K562 (cell line): ENCODE results near the gene DNAH1. TPM values are rescaled to one million over a fixed set of nuclear protein-coding genes. Genes with fewer than 3 reads are reported as not detected.

Experiments
- ATAC-seq: fragments of 200-7000 bp; cut with Tn5 transposase; 3 replicates; pipeline ENCODE4 v1.9.1; 2020; ENCODE audit warnings: moderate library complexity
- BruUV-seq: library from RNA; stranded (reverse); fragments of 400-500 nt; replicated peaks from 2 replicates; lab custom pipeline; 2021; lab: Mats Ljungman, UMichigan
- CTCF ChIA-PET: fragments of 300-600 bp; formaldehyde crosslinking; extraction: SDS; loops from one replicate; lab custom pipeline; 2021; ENCODE audit warnings: low intra/inter-chr PET ratio; lab: Yijun Ruan, JAX
- POLR2A ChIA-PET: fragments of 300-600, 350-650 bp; sonication (Branson Sonifier 250); formaldehyde crosslinking; extraction: SDS; loops from one replicate; lab custom pipeline; 2021; ENCODE audit warnings: antibody characterized with exemption, inconsistent platforms; lab: Yijun Ruan, JAX
- DNase-seq, 4 experiments: peaks; one replicate each; pipeline versions ENCODE4 v3.0.0 to v3.0.0-alpha.2; 2011 to 2018; ENCODE audit warnings: low spot score in 3 of 4, mixed read lengths in 3 of 4; ENCODE audit errors: extremely low read depth in 1 of 4
- FAIRE-seq: peaks from 2 replicates; lab custom pipeline; 2011; peaks lifted over from hg19 to GRCh38; lab: Jason Lieb, UNC
- H2AFZ ChIP-seq: 2 replicates; pipeline ENCODE4 v1.6.0; 2011; ENCODE audit warnings: low read depth, low read length, control low read depth, inconsistent platforms
- H3K27ac ChIP-seq: fragments of 200-600 bp; 3 replicates; pipeline ENCODE4 v1.8.0; 2011; ENCODE audit warnings: low read depth, mild to moderate bottlenecking, control low read depth, inconsistent platforms, low read length, moderate library complexity, mixed read lengths; ENCODE audit errors: extremely low read depth
- H3K27me3 ChIP-seq, 2 experiments: fragments of 300-600 bp in 1 of 2; 2 replicates in 1 of 2; 3 replicates in 1 of 2; pipeline versions ENCODE4 v1.6.0 to v1.8.0; 2011; ENCODE audit warnings: inconsistent platforms in 2 of 2, low read length in 2 of 2, mild to moderate bottlenecking in 1 of 2, mixed read lengths in 1 of 2, moderate library complexity in 1 of 2; ENCODE audit not compliant: control insufficient read depth in 2 of 2, insufficient read depth in 2 of 2
- H3K36me3 ChIP-seq: fragments of 300-600 bp; 3 replicates; pipeline ENCODE4 v1.8.0; 2011; ENCODE audit warnings: mild to moderate bottlenecking, low read length, inconsistent platforms; ENCODE audit not compliant: control insufficient read depth, insufficient read depth
- H3K4me1 ChIP-seq, 2 experiments: fragments of 200-600 bp in 1 of 2; replicated peaks in 1 of 2; 2 replicates in 1 of 2; 3 replicates in 1 of 2; pipeline versions ENCODE4 v1.5.1 to v1.8.0; 2011; ENCODE audit warnings: inconsistent platforms in 2 of 2, low read length in 2 of 2, mild to moderate bottlenecking in 1 of 2, mixed read lengths in 1 of 2, moderate library complexity in 1 of 2; ENCODE audit not compliant: control insufficient read depth in 2 of 2, insufficient read depth in 2 of 2
- H3K4me2 ChIP-seq: 2 replicates; pipeline ENCODE4 v1.6.1; 2011; ENCODE audit warnings: low read length, control low read depth, inconsistent platforms, mixed read lengths; ENCODE audit not compliant: insufficient read depth
- H3K4me3 ChIP-seq: fragments of 200-600 bp; sonication (generic), shearing (Covaris generic); 2 replicates; pipeline ENCODE4 v1.5.1; 2016; ENCODE audit warnings: control low read depth, inconsistent platforms
- H3K79me2 ChIP-seq: fragments of 200-600 bp; 3 replicates; pipeline ENCODE4 v1.8.0; 2011; ENCODE audit warnings: low read length, inconsistent platforms; ENCODE audit not compliant: control insufficient read depth, insufficient read depth
- H3K9ac ChIP-seq, 2 experiments: 2 replicates each; pipeline versions ENCODE4 v1.6.0 to v1.6.1; 2011; ENCODE audit warnings: low read depth in 2 of 2, low read length in 2 of 2, control low read depth in 1 of 2, inconsistent platforms in 1 of 2, mild to moderate bottlenecking in 1 of 2, mixed read lengths in 1 of 2; ENCODE audit not compliant: insufficient read depth in 1 of 2
- H3K9me1 ChIP-seq: one replicate; pipeline ENCODE4 v1.6.0; 2011; ENCODE audit warnings: inconsistent platforms, mild to moderate bottlenecking, low read length, moderate library complexity; ENCODE audit not compliant: control insufficient read depth, insufficient read depth
- H3K9me3 ChIP-seq: replicated peaks from 2 replicates; pipeline ENCODE4 v1.5.1; 2011; ENCODE audit warnings: low read depth, low read length, inconsistent platforms; ENCODE audit not compliant: control insufficient read depth, insufficient read depth
- H4K20me1 ChIP-seq: replicated peaks from 2 replicates; pipeline ENCODE4 v1.6.1; 2011; ENCODE audit warnings: low read length, inconsistent platforms, mixed read lengths; ENCODE audit not compliant: control insufficient read depth, insufficient read depth
- BDP1 ChIP-seq: IDR thresholded peaks from 3 replicates; pipeline ENCODE4 v1.6.1; 2011; ENCODE audit not compliant: insufficient read length, insufficient read depth
- CBX1 ChIP-seq: sonication (generic); IDR thresholded peaks from 2 replicates; pipeline ENCODE4 v1.6.1; 2016; ENCODE audit warnings: antibody characterized with exemption, low read depth, mild to moderate bottlenecking
- CBX8 ChIP-seq: fragments of 200-600 bp; sonication (generic); IDR thresholded peaks from 2 replicates; pipeline ENCODE4 v1.6.1; 2012; ENCODE audit warnings: borderline replicate concordance, mixed run types, low read depth, mild to moderate bottlenecking, moderate library complexity, mixed read lengths, low read length, control low read depth, inconsistent platforms; ENCODE audit not compliant: poor library complexity, severe bottlenecking; ENCODE audit errors: extremely low read depth
- DIDO1 ChIP-seq: fragments of 450-650 bp; IDR thresholded peaks from 2 replicates; pipeline ENCODE4 v1.6.1; 2016; ENCODE audit warnings: low read depth, missing biosample characterization, missing genetic modification characterization
- ERF ChIP-seq: fragments of 450-650 bp; formaldehyde crosslinking; IDR thresholded peaks from 2 replicates; pipeline ENCODE4 v1.4.0; 2020; ENCODE audit warnings: mild to moderate bottlenecking, mixed read lengths
- HNRNPK ChIP-seq: fragments of 200-400 bp; formaldehyde crosslinking; IDR thresholded peaks from one replicate; pipeline ENCODE4 v1.6.1; 2018; ENCODE audit warnings: mild to moderate bottlenecking, low read depth, low read length; ENCODE audit not compliant: poor library complexity, severe bottlenecking
- KDM2B ChIP-seq: fragments of 250-450 bp; sonication (Bioruptor Pico); IDR thresholded peaks from 2 replicates; pipeline ENCODE4 v1.8.0; 2021; ENCODE audit warnings: mild to moderate bottlenecking, moderate library complexity
- PTRF ChIP-seq: fragments of 450-650 bp; IDR thresholded peaks from 2 replicates; pipeline ENCODE4 v1.6.1; 2016; ENCODE audit warnings: mild to moderate bottlenecking, missing genetic modification characterization, missing compliant biosample characterization
- RBM22 ChIP-seq: fragments of 200-400 bp; formaldehyde crosslinking; IDR thresholded peaks from 2 replicates; pipeline ENCODE4 v1.6.1; 2018; ENCODE audit warnings: low read length, low read depth; ENCODE audit not compliant: poor library complexity, severe bottlenecking
- TEAD1 ChIP-seq, 2 experiments: fragments of 450-650 bp in 1 of 2; sonication (generic) in 1 of 2; formaldehyde crosslinking; IDR thresholded peaks; 2 replicates each; pipeline versions ENCODE4 v1.4.0 to v1.8.0; 2020 to 2022; ENCODE audit warnings: mild to moderate bottlenecking in 2 of 2, missing genetic modification reagents in 1 of 2
- ZBTB7A ChIP-seq: IDR thresholded peaks from 2 replicates; pipeline ENCODE4 v1.6.1; 2011; ENCODE audit warnings: low read depth, mild to moderate bottlenecking, low read length, moderate library complexity, borderline replicate concordance; ENCODE audit not compliant: control insufficient read depth
- ZNF263 ChIP-seq: sonication (generic); formaldehyde crosslinking; IDR thresholded peaks from 2 replicates; pipeline ENCODE4 v1.8.0; 2022; ENCODE audit warnings: mild to moderate bottlenecking, missing genetic modification reagents, borderline replicate concordance
- WGBS: fragments of 100-300 bp; shearing (Covaris generic); methylation state at CpG from one replicate; pipeline ENCODE4 v1.1.6; 2016; ENCODE audit warnings: low coverage, mixed read lengths; ENCODE audit not compliant: insufficient coverage; ENCODE audit errors: missing lambda C conversion rate; 5-methylcytosine and 5-hydroxymethylcytosine counted together
- in situ Hi-C: fragments of 300-500 bp; cut with MboI; formaldehyde crosslinking; loops from 4 replicates; pipeline ENCODE4 v1.15.0; 2018; ENCODE audit warnings: inconsistent platforms, mixed read lengths
- intact Hi-C: fragments of 100-400 bp; cut with micrococcal nuclease; formaldehyde crosslinking; loops from 2 replicates; pipeline ENCODE4 v1.14.2; 2022
- polyA plus RNA-seq, 8 experiments: library from polyadenylated mRNA; depleted of rRNA in 4 of 8; stranded (reverse) in 5 of 8; unstranded in 3 of 8; fragments of >200 nt; fragmentation: Nextera tagmentation in 2 of 8; fragmentation: Illumina TruSeq in 1 of 8; extraction: Ambion mirVana in 2 of 8; extraction: Trizol in 1 of 8; gene quantifications; 2 replicates each; pipeline versions ENCODE4 v1.2.1 to v1.2.3, GENCODE V29; 2011 to 2014; ENCODE audit warnings: inconsistent platforms in 1 of 8, missing spikeins in 1 of 8
- total RNA-seq, 7 experiments: library from RNA; depleted of rRNA in 6 of 7; stranded (reverse); fragments of >200 nt in 6 of 7; fragmentation: Illumina TruSeq in 2 of 7; extraction: Trizol in 2 of 7; gene quantifications; 2 replicates each; pipeline versions ENCODE4 v1.2.1 to v1.2.3, GENCODE V29; 2011 to 2021; ENCODE audit warnings: low replicate concordance in 1 of 7

Gene DNAH1
- total and polyA plus RNA-seq, 9 of the 15 experiments (the other 6 are each of a cell fraction or from before 2014, with no cell fraction given), result 0.04 to 0.84 (median 0.50) TPM

- no peak overlapping the region for H3K27ac ChIP-seq
- no TSS peak for BruUV-seq
- H2AFZ ChIP-seq, result no peak overlapping the region
- peak overlapping the region in 1 of 2 experiments; percentile 17; a peak in 1 of 4 replicates for H3K9ac ChIP-seq
- H4K20me1 ChIP-seq, result no peaks in the 10 kb centered on the region
- FAIRE-seq (no peak), DNase-seq (no peak), ATAC-seq (no peak)
- H3K79me2 ChIP-seq, result no peaks in the 10 kb centered on the region
- H3K4me1 ChIP-seq, result peaks cover 0 to 30% of the 10 kb centered on the region in 2 experiments; a peak in 2 of 5 replicates
- H3K9me3 ChIP-seq, result no peaks in the 10 kb centered on the region
- H3K27me3 ChIP-seq, result peaks cover 0 to 4% of the 10 kb centered on the region in 2 experiments; a peak in 1 of 5 replicates
- intact Hi-C loops (no loop called here), in situ Hi-C loops (loop anchor here (10.0 kb wide), 1 partner anchor 145 kb away; no protein-coding TSS in a partner anchor)
- POLR2A ChIA-PET, result interaction anchor here (1.0 kb wide), 1 partner anchor 28 kb away, joined by 4 read pairs; no protein-coding TSS in a partner anchor
- no peak overlapping the region for H3K4me3 ChIP-seq
- H3K36me3 ChIP-seq, result no peaks in the 10 kb centered on the region
- no peaks in the 10 kb centered on the region for H3K9me1 ChIP-seq
- H3K4me2 ChIP-seq, result no peak overlapping the region
- 25% methylated on average over 8 of the region's 16 CpGs for WGBS
- CTCF ChIA-PET, result no interaction called here
- TF ChIP-seq CBX8 (no peak), CBX1 (no peak), DIDO1 (tag) (no peak)
Observed at GRCh38 chr3:52439426-52440248, 123.5 kb downstream of the DNAH1 start.

GRCh38 chr3:52440249-52440551 lies 124.1 kb downstream of the DNAH1 start:
- intact Hi-C loops (no loop called here), in situ Hi-C loops (loop anchor here (10.0 kb wide), 1 partner anchor 145 kb away; no protein-coding TSS in a partner anchor)
- Histone ChIP-seq H3K4me3 (no peak overlapping the region), H3K27me3 (peaks cover 0 to 4% of the 10 kb centered on the region in 2 experiments; a peak in 1 of 5 replicates), H3K9me3 (no peaks in the 10 kb centered on the region), H3K9ac (no peak overlapping the region; a peak in 1 of 4 replicates), H3K36me3 (no peaks in the 10 kb centered on the region), H3K4me1 (peaks cover 0 to 35% of the 10 kb centered on the region in 2 experiments; a peak in 2 of 5 replicates), H3K79me2 (no peaks in the 10 kb centered on the region), H3K4me2 (no peak overlapping the region), H3K9me1 (no peaks in the 10 kb centered on the region), H3K27ac (no peak overlapping the region), H2AFZ (no peak overlapping the region), H4K20me1 (no peaks in the 10 kb centered on the region)
- no TSS peak for BruUV-seq
- 13% methylated on average over 5 of the region's 12 CpGs for WGBS
- DNase-seq, result no peak
- ChIA-PET CTCF (no interaction called here), POLR2A (interaction anchor here (0.6 kb wide), 1 partner anchor 15 kb away, joined by 3 read pairs; no protein-coding TSS in a partner anchor)
- no peak for FAIRE-seq
- ATAC-seq, result no peak
- TF ChIP-seq ZBTB7A (no peak), RBM22 (no peak), HNRNPK (no peak), TEAD1 (CRISPR knock-in tag; IDR thresholded peaks at IDR 0.05) (no peak), KDM2B (CRISPR knock-in tag) (no peak), BDP1 (no peak), PTRF (tag) (no peak), ERF (CRISPR knock-in tag) (no peak), ZNF263 (no peak)
